ENCODE data around the gene CYP1A2.

CYP1A2 gene

GRCh38 chr15:74788683-74789151 is 40.1 kb downstream of the CYP1A2 start:
- DNase-seq (ENCODE audit: low read depth), result no peak

- no peak for DNase-seq (ENCODE audit: low read depth)
These were observed 40.6 kb downstream of the CYP1A2 start for GRCh38 chr15:74789171-74789631.

GRCh38 chr15:74789741-74790079 is 41.1 kb downstream of the CYP1A2 start:
- no peak for DNase-seq (ENCODE audit: low read depth)

GRCh38 chr15:74790080-74790916 is 41.7 kb downstream of the CYP1A2 start:
- peak; percentile 85 for DNase-seq (ENCODE audit: low read depth)

- DNase-seq (ENCODE audit: low read depth), result no peak
These were observed 42.4 kb downstream of the CYP1A2 start for GRCh38 chr15:74791007-74791406.

- DNase-seq (ENCODE audit: low read depth), result no peak
These were observed 43.0 kb downstream of the CYP1A2 start for GRCh38 chr15:74791667-74792066.

- no peak for DNase-seq (ENCODE audit: low read depth)
These were observed 43.8 kb downstream of the CYP1A2 start for GRCh38 chr15:74792227-74793016.

GRCh38 chr15:74793135-74794028 is 44.7 kb downstream of the CYP1A2 start:
- DNase-seq (ENCODE audit: low read depth), result no peak

- no peak for DNase-seq (ENCODE audit: low read depth)
These were observed 45.8 kb downstream of the CYP1A2 start for GRCh38 chr15:74794248-74794969.

GRCh38 chr15:74794970-74795349 is 46.3 kb downstream of the CYP1A2 start:
- no peak for DNase-seq (ENCODE audit: low read depth)

GRCh38 chr15:74795966-74796625 is 47.5 kb downstream of the CYP1A2 start:
- DNase-seq (ENCODE audit: low read depth), result no peak

GRCh38 chr15:74798388-74799254 is 50.0 kb downstream of the CYP1A2 start:
- no peak for DNase-seq (ENCODE audit: low read depth)

- DNase-seq (ENCODE audit: low read depth), result no peak
These were observed 50.7 kb downstream of the CYP1A2 start for GRCh38 chr15:74799255-74799855.

- peak; percentile 64 for DNase-seq (ENCODE audit: low read depth)
These were observed 51.4 kb downstream of the CYP1A2 start for GRCh38 chr15:74799856-74800558.

GRCh38 chr15:74800559-74801094 is 52.0 kb downstream of the CYP1A2 start:
- no peak for DNase-seq (ENCODE audit: low read depth)

- no peak for DNase-seq (ENCODE audit: low read depth)
These were observed 52.8 kb downstream of the CYP1A2 start for GRCh38 chr15:74801311-74801997.

GRCh38 chr15:74802290-74802689 is 53.6 kb downstream of the CYP1A2 start:
- no peak for DNase-seq (ENCODE audit: low read depth)
